GM12878 (cell line): ENCODE measurements around the gene DDX50. TPM values are rescaled to one million over a fixed set of nuclear protein-coding genes. Genes with fewer than 3 reads are reported as not detected.

Experiments
- ATAC-seq: fragments of 200-7000 bp; cut with Tn5 transposase; 3 replicates; pipeline ENCODE4 v1.9.1; 2020; ENCODE audit warnings: mild to moderate bottlenecking, moderate library complexity
- BruUV-seq: library from RNA; stranded (reverse); fragments of 400-500 nt; replicated peaks from 2 replicates; lab custom pipeline; 2021; lab: Mats Ljungman, UMichigan
- CTCF ChIA-PET: fragments of 300-600 bp; sonication (Branson Sonifier 250); formaldehyde crosslinking; extraction: SDS; loops from one replicate; lab custom pipeline; 2021; ENCODE audit warnings: inconsistent platforms; lab: Yijun Ruan, JAX
- POLR2A ChIA-PET: fragments of 350-600 bp; formaldehyde crosslinking; extraction: SDS; loops from one replicate; lab custom pipeline; 2021; ENCODE audit warnings: inconsistent platforms; lab: Charles Lee
- RAD21 ChIA-PET: fragments of 300-600 bp; sonication (Branson Sonifier 250); formaldehyde crosslinking; loops from one replicate; lab custom pipeline; 2023; ENCODE audit warnings: antibody characterized with exemption; ENCODE audit not compliant: unreplicated experiment; lab: Charles Lee
- SMC1A ChIA-PET: fragments of 300-600 bp; sonication (Branson Sonifier 250); formaldehyde crosslinking; loops from one replicate; lab custom pipeline; 2023; ENCODE audit not compliant: unreplicated experiment, uncharacterized antibody; lab: Charles Lee
- DNase-seq: peaks from one replicate; pipeline ENCODE4 v3.0.0-alpha.2; 2011; ENCODE audit warnings: low read depth, low spot score
- FAIRE-seq: peaks from 3 replicates; lab custom pipeline; 2011; peaks lifted over from hg19 to GRCh38; lab: Jason Lieb, UNC
- H2AFZ ChIP-seq: 2 replicates; pipeline ENCODE4 v1.6.0; 2011; ENCODE audit warnings: low read depth, low read length, control low read depth; ENCODE audit not compliant: control insufficient read depth
- H3K27ac ChIP-seq: 2 replicates; pipeline ENCODE4 v1.5.1; 2011; ENCODE audit warnings: control low read depth; ENCODE audit not compliant: control insufficient read depth, insufficient read depth
- H3K27me3 ChIP-seq, 2 experiments: replicated peaks in 1 of 2; 2 replicates each; pipeline versions ENCODE4 v1.6.0 to v1.6.1; 2011; ENCODE audit warnings: low read length in 1 of 2; ENCODE audit not compliant: control insufficient read depth in 2 of 2, insufficient read depth in 2 of 2
- H3K36me3 ChIP-seq, 2 experiments: 2 replicates each; pipeline ENCODE4 v1.5.1; 2011; ENCODE audit warnings: low read length in 1 of 2; ENCODE audit not compliant: control insufficient read depth in 2 of 2, insufficient read depth in 2 of 2
- H3K4me1 ChIP-seq: 2 replicates; pipeline ENCODE4 v1.6.1; 2011; ENCODE audit warnings: mild to moderate bottlenecking, low read length, moderate library complexity, mixed read lengths; ENCODE audit not compliant: control insufficient read depth, insufficient read depth
- H3K4me2 ChIP-seq: 2 replicates; pipeline ENCODE4 v1.6.0; 2011; ENCODE audit warnings: control low read depth; ENCODE audit not compliant: control insufficient read depth, insufficient read depth
- H3K4me3 ChIP-seq: fragments of 200-600 bp; sonication (generic); 2 replicates; pipeline ENCODE4 v1.5.1; 2016
- H3K79me2 ChIP-seq: 2 replicates; pipeline ENCODE4 v1.6.0; 2011; ENCODE audit warnings: low read length; ENCODE audit not compliant: control insufficient read depth, insufficient read depth
- H3K9ac ChIP-seq: 2 replicates; pipeline ENCODE4 v1.8.0; 2011; ENCODE audit warnings: low read length, control low read depth, mixed read lengths; ENCODE audit not compliant: control insufficient read depth, insufficient read depth
- H3K9me3 ChIP-seq: replicated peaks from 3 replicates; pipeline ENCODE4 v1.5.1; 2011; ENCODE audit warnings: mild to moderate bottlenecking, low read length; ENCODE audit not compliant: control insufficient read depth, insufficient read depth
- H4K20me1 ChIP-seq: 2 replicates; pipeline ENCODE4 v1.6.0; 2011; ENCODE audit not compliant: control insufficient read depth, insufficient read depth
- PAX5 ChIP-seq: IDR thresholded peaks from 2 replicates; pipeline ENCODE4 v1.6.1; 2011; ENCODE audit warnings: low read depth, low read length, borderline replicate concordance
- POLR2A ChIP-seq: IDR thresholded peaks from 2 replicates; pipeline ENCODE4 v1.6.1; 2011; ENCODE audit warnings: low read depth, mild to moderate bottlenecking, low read length
- POU2F2 ChIP-seq: IDR thresholded peaks from 3 replicates; pipeline ENCODE4 v1.6.1; 2011; ENCODE audit warnings: low read depth, mild to moderate bottlenecking, low read length, borderline replicate concordance
- TCF12 ChIP-seq: IDR thresholded peaks from 2 replicates; pipeline ENCODE4 v1.6.1; 2011; ENCODE audit warnings: low read depth, mild to moderate bottlenecking, low read length
- TCF7 ChIP-seq: IDR thresholded peaks from 2 replicates; pipeline ENCODE4 v1.6.1; 2014; ENCODE audit warnings: antibody characterized with exemption, borderline replicate concordance
- YY1 ChIP-seq: IDR thresholded peaks from 2 replicates; pipeline ENCODE4 v1.6.1; 2011; ENCODE audit warnings: low read depth, mild to moderate bottlenecking, low read length
- WGBS: methylation state at CpG from one replicate; pipeline ENCODE4 v1.1.6; 2016; ENCODE audit warnings: low lambda C conversion rate; ENCODE audit not compliant: insufficient replicate concordance, insufficient coverage; ENCODE audit errors: missing lambda C conversion rate; 5-methylcytosine and 5-hydroxymethylcytosine counted together
- in situ Hi-C: fragments of 300-500 bp; cut with MboI; formaldehyde crosslinking; loops from 9 replicates; pipeline ENCODE4 v1.14.3; 2018; ENCODE audit warnings: mixed read lengths
- intact Hi-C: fragments of 100-400 bp; cut with micrococcal nuclease; formaldehyde crosslinking; loops from one replicate; pipeline ENCODE4 v1.14.2; 2022; ENCODE audit not compliant: unreplicated experiment
- polyA plus RNA-seq, 11 experiments: library from polyadenylated mRNA; depleted of rRNA in 4 of 11; unstranded in 6 of 11; stranded (reverse) in 5 of 11; fragments of >200 nt; fragmentation: Nextera tagmentation in 4 of 11; fragmentation: Illumina TruSeq in 1 of 11; extraction: Ambion mirVana in 4 of 11; extraction: Trizol in 1 of 11; gene quantifications; 1 replicate in 1 of 11; 2 replicates in 10 of 11; pipeline versions ENCODE4 v1.2.1 to v1.2.3, GENCODE V29; 2011 to 2016; ENCODE audit warnings: inconsistent platforms in 2 of 11, missing spikeins in 2 of 11, low read depth in 1 of 11
- total RNA-seq, 4 experiments: library from RNA; depleted of rRNA in 3 of 4; stranded (reverse); fragments of >200 nt in 3 of 4; fragmentation: Illumina TruSeq in 1 of 4; extraction: Trizol in 1 of 4; gene quantifications; 2 replicates each; pipeline versions ENCODE4 v1.2.1 to v1.2.3, GENCODE V29; 2013 to 2021
- TF ChIP-seq, protein P1 (sequence below): fragments of 150-350 bp; IDR thresholded peaks from 2 replicates; pipeline ENCODE4 v1.6.1; 2016; ENCODE audit warnings: low read depth, low read length

The DDX50 gene
- total and polyA plus RNA-seq, 10 of the 15 experiments (the other 5 are each of a cell fraction or from before 2014, with no cell fraction given) = 24.9 to 52.0 (median 36.8) TPM

DNA sequence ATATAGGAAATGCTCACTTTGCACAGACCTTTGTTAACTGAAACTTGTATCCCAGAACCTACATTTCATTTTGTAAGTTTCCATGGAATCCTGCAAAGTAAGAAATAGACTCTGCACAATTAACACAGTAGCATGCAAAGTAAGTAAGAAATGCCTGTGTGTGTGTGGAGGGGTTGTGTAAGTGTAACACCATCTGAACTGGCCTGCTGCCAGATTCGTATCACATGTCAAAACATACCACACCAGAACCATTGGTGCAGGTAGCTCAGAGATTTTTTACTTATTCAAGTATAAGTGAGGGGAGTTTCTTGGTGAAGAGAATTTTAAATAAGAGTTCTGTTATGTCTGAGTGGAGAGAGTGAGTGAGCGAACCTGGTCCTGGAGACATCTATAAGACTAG lies 37.0 kb downstream of the DDX50 start:
- no peak for FAIRE-seq
- 96% methylated on average over 2 of the region's 2 CpGs for WGBS
- intact Hi-C loops = no loop called here
- in situ Hi-C loops = no loop called here
- CTCF ChIA-PET = no interaction called here
- POLR2A ChIA-PET = no interaction called here
- Histone ChIP-seq H2AFZ (no peak overlapping the region), H3K79me2 (no peaks in the 10 kb centered on the region), H3K9ac (no peak overlapping the region), H3K9me3 (no peaks in the 10 kb centered on the region), H3K27ac (no peak overlapping the region), H3K27me3 (no peaks in the 10 kb centered on the region), H3K4me1 (no peaks in the 10 kb centered on the region), H3K4me2 (no peak overlapping the region), H4K20me1 (no peaks in the 10 kb centered on the region), H3K36me3 (peaks cover 0 to 3% of the 10 kb centered on the region in 2 experiments; a peak in 3 of 4 replicates), H3K4me3 (no peak overlapping the region)
- RAD21 ChIA-PET = no interaction called here
- TF ChIP-seq YY1 (no peak), POU2F2 (no peak), TCF7 (no peak), POLR2A (no peak), PAX5 (no peak), TCF12 (no peak)
- TF ChIP-seq, protein P1, sequence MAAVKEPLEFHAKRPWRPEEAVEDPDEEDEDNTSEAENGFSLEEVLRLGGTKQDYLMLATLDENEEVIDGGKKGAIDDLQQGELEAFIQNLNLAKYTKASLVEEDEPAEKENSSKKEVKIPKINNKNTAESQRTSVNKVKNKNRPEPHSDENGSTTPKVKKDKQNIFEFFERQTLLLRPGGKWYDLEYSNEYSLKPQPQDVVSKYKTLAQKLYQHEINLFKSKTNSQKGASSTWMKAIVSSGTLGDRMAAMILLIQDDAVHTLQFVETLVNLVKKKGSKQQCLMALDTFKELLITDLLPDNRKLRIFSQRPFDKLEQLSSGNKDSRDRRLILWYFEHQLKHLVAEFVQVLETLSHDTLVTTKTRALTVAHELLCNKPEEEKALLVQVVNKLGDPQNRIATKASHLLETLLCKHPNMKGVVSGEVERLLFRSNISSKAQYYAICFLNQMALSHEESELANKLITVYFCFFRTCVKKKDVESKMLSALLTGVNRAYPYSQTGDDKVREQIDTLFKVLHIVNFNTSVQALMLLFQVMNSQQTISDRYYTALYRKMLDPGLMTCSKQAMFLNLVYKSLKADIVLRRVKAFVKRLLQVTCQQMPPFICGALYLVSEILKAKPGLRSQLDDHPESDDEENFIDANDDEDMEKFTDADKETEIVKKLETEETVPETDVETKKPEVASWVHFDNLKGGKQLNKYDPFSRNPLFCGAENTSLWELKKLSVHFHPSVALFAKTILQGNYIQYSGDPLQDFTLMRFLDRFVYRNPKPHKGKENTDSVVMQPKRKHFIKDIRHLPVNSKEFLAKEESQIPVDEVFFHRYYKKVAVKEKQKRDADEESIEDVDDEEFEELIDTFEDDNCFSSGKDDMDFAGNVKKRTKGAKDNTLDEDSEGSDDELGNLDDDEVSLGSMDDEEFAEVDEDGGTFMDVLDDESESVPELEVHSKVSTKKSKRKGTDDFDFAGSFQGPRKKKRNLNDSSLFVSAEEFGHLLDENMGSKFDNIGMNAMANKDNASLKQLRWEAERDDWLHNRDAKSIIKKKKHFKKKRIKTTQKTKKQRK = no peak
- no peak for DNase-seq
- SMC1A ChIA-PET = no interaction called here
- no TSS peak for BruUV-seq
- no peak for ATAC-seq
